Dermis blood vessel endothelial cell (primary cell): ENCODE measurements around the gene SORCS1. TPM values are rescaled to one million over a fixed set of nuclear protein-coding genes. Genes with fewer than 3 reads are reported as not detected.

Source experiments
- DNase-seq: peaks from one replicate; pipeline ENCODE4 v3.0.0; 2010
- total RNA-seq: library from RNA; depleted of rRNA; stranded (reverse); fragments of >200 nt; gene quantifications from 2 replicates; pipeline ENCODE4 v1.2.3, GENCODE V29; 2014

SORCS1 gene
- total RNA-seq, 1 donor from 2014 or later = not detected

DNA sequence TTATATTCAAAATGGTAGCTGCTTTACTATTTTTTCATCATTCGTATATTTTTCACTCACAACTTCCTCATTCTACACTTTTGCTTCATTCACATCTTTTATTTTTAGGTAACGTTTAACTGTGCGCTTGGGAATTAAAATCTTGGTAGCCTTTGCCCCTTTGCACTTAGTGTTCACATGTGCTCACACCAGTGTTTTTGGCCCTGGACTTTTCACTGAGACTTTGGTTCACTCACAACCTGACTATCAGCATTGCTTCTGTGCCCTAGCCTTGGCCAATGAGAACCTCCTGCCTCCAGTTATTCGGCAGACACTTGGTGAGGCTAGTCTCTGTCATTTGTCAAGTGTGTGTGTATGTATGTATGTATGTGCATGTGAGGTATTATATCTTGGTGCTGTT is 596.9 kb downstream of the SORCS1 start:
- no peak for DNase-seq

DNA sequence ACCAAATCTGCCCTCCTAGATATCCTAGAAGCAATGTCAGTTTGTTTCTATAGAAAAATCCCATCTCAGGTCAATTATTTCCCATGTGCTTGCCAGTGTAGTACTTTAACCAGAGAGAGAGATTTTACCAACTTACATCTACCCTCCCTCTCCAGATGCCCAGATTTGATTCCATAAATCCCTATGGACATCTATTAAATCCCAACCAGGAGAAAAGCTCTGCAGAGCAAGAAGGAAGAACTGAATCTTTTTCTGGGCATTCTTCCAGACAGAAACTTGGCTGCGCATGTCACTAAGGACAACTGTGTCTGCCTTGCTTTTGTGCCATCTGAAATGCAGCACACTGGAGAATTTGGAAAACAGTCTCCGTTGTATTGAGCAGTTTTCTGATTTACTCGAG is 597.6 kb downstream of the SORCS1 start:
- DNase-seq = no peak

DNA sequence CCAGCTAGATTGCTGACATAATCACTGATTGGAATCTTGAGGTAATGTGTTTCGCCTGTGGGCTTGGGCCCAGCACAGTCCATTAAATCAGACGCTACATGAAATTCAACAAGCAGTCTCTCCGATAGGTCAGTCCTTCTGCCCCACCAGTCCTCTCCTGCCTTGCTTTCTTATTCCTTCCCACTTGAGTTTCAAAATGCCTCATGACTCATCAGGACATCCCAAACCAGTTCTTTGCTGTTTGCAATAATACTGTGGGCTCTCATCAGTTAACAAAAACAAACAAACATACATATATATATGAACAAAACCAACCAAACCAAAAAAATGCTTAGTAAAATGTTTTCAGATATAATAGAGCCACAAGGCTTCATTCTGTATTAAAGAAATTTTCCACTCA is 599.0 kb downstream of the SORCS1 start:
- DNase-seq = no peak

DNA sequence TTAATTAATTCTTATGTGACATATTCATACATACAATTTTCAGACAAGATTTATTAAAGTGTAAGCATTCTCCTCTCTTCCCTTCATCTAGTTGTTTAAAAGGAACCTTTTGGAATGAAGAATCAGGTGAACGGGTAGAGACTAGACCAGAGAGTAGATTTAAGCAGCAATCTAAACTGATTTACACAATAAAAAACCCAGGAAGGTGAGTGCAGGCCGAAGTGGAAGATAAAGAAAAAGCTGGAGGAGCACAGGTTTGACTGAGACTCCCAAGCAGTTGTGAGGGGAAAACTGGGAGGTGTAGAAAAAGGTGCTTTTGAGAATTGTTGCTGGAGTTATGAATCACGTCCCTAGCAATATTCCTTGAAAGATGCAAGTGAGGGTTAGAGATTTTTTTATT is 601.1 kb downstream of the SORCS1 start:
- no peak for DNase-seq

DNA sequence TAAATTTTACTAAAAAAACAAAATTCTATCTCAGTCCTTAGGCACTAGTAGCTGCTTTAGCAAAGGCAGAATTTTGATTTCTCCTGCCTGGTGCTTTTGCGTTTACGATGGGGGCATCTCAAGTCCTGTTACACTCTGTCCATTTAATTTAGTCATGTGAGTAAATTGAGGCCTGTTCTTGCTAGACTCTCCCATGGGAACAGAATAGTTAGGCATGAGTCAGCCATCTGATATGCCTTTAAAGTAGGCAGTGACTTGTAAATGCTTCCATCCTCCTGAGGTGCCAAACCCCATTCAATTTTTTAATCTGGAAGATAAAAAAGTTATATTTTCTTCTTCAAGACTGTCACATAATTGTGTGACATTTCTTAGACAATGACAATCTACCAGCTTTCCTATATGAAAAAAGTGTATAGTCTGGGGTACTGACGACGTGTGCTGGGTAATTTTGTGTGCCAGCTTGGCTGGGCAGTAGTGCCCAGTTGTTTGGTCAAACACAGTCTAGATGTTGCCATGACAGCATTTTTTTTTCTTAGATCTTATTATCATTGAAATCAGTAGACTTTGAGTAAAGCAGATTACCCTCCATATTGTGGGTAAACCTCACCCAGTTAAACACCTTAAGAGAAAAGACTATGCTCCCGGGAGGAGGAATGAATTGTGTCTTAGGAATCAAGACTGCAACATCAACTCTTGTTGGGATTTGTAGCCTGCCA is 603.4 kb downstream of the SORCS1 start:
- no peak for DNase-seq

DNA sequence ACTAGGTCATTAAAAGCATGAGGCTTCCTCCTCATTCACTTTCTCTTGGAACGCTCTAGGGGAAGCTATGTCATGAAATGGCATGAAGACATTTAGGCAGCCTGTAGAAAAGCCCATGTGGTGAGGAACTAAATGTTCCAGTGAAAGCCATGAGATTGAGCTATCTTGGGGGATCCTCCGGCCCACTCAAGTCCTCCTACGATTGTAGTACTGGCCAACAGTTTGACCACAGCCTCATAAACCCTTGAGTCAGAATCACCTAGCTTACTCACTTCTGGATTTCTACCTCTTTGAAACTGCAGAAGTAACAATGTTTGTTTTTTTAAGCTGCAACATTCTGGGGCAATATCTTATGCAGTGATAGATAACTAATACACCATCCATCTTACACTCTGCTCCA is 605.1 kb downstream of the SORCS1 start:
- DNase-seq = no peak

DNA sequence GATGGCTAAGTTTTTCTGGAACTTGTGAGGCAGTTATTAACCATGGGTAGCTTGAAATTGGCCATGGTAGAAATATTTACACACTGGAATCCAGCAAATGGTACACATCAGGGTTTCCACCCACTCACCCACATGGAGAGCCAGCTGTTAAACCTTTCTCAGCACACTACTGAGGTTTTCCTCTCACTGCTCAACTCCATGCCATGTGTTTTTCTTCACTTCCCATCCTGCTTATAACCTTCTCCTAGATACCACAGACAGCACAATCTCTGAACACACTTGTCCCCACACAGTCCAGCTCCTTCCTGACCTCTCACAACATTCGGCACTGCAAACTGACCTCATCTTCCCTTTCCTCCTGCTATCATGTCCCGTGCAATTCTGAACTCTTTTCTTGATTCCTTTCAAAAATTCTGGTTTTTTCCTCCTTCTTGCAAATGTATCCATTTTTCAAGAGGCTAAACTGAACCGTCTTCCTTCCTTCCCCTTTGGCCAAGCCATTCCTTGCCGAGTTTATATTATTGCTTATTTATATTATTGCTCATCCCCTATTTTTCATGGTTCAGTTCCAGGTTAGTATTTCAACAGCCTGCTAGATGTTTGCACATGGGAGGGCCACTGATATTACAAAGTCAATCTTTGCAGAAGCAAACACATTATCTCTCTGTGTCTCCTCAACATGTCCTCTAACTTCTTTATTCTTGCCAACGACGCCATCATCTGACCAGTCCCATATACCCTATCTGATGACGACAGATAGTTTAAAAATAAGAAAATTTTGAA is 606.4 kb downstream of the SORCS1 start:
- DNase-seq = no peak

DNA sequence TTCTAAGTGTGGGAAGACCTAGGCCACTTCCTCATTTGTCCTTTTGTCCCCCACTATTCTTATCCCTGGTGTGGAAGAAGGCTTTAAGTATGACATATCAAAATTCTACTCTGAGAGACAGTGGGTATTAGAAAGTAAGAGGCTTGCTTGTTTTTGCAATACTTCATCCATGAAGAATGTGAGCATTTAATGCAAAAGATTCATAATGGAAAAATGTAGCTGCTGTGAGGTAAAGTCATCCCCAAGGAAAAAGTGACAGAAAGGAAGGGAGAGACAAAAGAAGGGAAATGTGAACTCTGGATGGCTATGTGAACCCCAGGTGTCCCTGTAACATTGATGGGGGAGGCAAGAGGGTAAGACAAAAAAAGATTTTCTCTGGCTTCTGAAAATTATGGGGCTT is 607.5 kb downstream of the SORCS1 start:
- DNase-seq = no peak

DNA sequence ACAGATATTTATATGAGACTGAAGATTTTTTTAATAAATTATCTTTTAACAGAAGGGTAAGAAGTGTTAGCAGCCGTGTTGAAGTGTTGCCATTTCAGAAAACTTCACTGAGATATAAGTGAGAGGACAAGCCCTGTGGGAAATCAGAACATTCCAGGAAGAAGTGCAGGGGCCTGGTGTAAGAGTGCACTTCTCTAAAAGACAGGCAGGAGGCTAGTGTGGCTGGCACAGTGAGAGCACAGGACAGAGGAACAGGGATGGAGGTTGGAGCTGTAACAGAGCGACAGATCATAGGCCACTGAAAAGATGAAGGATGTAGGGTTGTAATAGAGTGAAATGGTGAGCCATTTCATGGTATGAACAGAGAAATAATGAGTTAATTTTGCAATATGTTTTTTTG is 608.9 kb downstream of the SORCS1 start:
- no peak for DNase-seq

DNA sequence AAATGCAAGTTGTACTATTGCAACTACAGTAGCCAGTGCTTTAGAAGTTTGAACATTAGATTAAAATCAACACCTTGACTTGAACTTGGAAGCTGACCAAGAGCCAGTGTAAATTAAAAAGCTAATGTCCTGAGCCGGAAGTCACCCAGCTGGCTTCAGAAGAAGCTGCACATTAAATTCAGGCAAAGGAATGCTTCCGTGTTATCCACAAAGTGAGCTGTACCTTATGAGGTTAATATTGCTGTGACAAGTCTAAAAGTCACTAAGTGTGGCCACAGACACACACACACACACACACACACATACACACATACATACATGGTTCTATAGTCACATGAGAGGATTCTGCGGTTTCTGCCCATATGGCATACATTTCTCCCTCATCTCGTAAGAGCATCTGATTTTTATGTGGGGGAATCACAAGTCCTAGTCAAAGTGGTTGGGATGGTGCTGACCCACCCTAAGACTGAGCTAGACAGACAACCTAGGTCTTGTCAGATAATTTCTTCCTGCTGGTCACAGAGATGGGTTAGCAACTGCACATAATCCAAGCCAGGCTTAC is 612.9 kb downstream of the SORCS1 start:
- DNase-seq = no peak

DNA sequence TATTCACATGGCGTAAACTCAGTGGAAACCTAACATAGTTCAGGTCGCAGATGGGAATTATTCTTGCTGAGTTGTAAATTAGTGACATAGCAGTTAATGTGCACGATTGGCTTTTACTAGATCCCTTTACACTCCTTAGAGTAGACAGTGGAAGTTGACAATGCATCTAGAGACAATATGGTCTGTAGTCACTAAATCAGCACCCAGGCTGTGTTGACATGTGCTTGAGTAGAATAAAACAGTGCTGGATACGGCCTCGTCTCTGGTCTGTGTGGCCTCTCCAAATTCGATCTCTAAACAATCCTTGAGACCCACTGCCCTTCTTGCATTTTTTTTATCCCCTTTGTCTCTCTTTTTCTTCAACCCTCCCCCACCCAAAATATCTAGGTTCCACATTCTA is 615.7 kb downstream of the SORCS1 start:
- DNase-seq = no peak

DNA sequence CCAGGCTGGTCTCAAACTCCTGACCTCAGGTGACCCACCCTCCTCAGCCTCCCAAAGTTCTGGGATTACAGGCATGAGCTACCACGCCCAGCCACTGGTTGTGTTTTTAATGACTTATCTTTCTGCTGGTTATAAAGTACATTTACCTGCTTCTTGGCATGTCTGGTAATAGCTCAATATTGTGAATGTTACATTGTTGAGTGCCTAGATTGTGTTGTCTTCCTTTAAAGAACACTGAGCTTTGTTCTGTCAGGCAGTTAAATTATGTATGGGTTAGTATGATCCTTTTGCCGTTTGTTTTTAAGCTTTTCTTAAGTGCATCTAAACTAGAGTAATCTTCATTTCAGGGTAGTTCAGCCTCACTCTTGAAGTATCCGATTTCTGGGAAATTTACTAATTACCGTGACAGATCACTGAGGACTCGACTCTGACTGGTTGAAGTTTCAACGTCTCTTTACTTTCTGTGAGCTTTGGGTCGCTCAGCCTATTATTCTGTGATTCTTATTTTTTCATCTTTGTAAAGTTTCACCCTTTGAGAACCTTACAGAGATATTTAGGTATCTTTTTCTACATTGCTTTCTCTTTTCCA is 617.4 kb downstream of the SORCS1 start:
- no peak for DNase-seq

DNA sequence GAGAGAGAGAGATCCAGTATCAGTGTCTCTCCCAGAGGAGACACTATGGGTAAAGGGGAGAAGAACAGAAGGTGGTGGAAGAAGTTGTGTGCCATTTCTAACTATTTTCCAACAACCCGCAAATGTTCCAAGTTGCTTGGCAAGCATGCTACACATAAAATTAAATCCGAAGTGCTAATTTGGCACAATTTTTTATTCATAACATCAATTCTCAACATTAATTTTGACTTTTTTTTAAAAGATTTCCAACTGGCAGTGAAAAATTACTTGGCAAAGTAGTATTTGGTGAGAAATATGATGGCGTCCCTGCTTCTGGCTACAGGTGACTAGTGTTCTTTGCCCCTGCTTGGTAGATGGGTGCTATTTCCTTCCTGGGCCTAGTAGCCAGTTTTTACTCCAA is 622.0 kb downstream of the SORCS1 start:
- no peak for DNase-seq

DNA sequence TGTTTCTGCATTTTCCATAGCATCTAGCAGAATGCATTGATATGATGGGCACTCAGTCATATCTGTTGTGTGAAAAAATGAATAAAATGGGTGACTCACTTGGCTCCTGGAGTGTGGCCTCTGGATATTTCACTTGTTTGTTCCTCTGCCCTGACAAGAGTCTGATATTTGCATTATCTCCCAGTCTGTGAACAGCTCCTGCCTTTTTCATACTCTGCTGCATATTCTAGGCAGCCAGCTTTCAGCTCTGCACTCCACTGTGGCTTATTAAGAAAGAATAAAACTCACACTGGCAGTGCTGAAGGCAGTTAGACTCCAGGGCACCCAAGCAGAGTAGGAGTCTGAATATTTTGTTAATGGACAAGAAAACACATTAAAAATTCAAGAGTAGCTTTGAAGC is 623.9 kb downstream of the SORCS1 start:
- DNase-seq = no peak

DNA sequence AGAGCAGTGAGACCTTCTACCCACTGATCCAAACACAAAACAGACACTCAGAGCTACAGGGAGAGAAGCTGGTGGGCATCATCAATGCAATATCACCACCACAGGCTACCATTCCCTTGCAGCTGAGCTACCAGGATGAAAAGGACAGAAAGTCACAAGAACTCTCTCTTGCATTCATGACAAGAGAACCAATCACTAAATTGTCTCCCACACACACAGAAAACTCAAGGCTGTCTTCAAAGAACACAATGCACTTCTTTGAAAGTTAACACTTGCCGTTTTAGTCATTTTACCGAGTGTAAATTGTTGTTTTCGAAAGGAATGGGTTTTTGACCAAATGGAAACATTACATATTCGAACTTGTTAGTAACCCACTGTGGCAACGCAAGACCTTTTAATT is 626.6 kb downstream of the SORCS1 start:
- DNase-seq = no peak

DNA sequence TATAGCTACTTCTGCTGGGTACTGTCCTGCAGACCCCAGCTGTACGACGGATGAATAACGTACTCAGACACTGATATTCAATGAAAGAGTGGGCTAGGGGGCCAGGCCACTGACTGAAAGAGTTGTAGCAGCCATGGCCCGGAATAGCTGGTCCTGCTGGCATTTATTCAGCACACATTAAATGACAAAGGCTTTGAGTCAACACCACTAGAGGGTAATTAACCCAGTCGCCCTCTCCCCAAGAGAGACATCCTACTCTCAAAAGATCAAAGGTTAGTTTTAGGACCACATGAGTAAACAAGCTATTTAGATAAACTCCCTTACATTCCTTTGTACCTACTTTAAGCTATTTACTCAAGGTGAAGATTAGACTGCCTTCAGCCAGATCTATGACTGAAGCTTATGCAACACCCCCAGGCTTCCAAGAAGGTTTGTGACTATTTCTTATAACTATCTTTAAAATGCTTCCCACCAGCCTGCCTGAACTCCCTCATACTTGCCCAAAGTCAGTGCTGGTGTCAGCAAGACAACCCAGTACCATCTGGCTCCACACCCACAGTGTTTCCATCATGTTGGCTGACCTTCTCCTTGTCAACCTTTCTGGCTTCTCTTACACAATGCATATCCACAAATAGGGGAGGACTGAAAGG is 629.1 kb downstream of the SORCS1 start:
- no peak for DNase-seq

DNA sequence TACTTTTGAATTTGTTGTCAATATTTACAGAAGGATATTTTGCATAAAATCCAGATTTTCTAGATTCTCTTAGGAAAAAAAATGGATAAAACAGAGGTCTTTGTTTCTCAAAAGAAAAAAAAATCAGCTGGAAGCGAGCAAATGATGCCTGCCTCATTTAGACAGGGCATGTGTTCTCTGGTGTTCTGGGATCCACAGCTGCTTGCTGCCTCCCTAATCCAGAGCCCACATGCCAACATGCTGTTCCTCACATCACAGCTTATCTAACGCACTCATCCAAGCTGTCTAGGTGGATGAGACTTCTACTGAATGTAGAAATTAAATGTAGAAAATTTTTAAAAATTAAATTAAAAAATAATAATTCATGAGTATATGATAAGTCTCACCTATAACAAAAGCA is 630.1 kb downstream of the SORCS1 start:
- DNase-seq = no peak

DNA sequence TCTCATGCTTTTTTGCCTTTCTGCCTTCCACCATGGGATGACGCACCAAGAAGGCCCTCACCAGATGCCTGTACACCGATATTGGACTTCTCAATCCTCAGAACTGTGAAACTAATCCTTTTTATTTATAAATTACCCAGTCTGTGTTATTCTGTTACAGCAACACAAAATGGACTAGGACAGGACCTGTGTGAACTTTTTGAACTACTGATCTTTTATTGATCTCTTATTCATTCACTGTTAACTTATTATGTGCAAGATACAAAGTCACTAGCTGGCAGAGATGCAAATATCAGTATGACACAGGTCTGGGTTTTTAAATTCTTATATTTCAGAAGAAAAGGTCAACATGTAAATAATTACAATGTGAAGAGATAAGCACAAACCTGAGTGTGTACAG is 635.8 kb downstream of the SORCS1 start:
- DNase-seq = no peak

DNA sequence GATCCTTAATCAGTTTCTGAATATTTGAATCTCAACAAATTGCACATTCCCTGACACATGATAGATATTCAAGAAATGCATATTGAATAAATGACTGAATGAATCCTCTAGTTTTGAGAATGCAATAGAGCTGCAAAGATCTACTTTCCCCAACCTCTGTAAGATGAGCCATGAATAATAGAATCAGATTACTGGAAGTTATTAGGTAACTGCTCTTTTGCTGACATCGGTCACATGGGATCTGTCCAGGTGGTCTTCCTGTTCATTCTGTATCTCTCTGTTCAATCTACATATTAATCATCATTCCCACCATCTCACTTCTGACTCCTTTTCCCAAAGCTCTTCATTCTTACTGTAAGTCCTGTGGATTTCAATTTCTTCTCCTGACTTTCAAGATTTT is 638.7 kb downstream of the SORCS1 start:
- DNase-seq = no peak
